Measurements from ENCODE around the gene PGC. TPM values are rescaled to one million over a fixed set of nuclear protein-coding genes. Genes with fewer than 3 reads are reported as not detected.

PGC gene
- total and polyA plus RNA-seq, 9 of the 15 experiments (the other 6 are each of a cell fraction or from before 2014, with no cell fraction given): 0.17 to 0.40 TPM; not detected in 7

GRCh38 chr6:41690541-41691330 is 56.5 kb downstream of the PGC start:
- DNase-seq (ENCODE audit: extremely low read depth in 1 of 4, low spot score in 3 of 4) (no peak), ATAC-seq (no peak), FAIRE-seq (no peak)
- H3K36me3 ChIP-seq (ENCODE audit: control insufficient read depth, insufficient read depth, low read length): no peaks in the 10 kb centered on the region
- peaks cover 5 to 34% of the 10 kb centered on the region in 2 experiments; a peak in 2 of 5 replicates for H3K27me3 ChIP-seq (ENCODE audit: control insufficient read depth in 2 of 2, insufficient read depth in 2 of 2, low read length in 2 of 2)
- H3K4me3 ChIP-seq: no peak overlapping the region
- peaks cover 0 to 4% of the 10 kb centered on the region in 2 experiments; a peak in 1 of 5 replicates for H3K4me1 ChIP-seq (replicated peaks in 1 of 2; ENCODE audit: control insufficient read depth in 2 of 2, insufficient read depth in 2 of 2, low read length in 2 of 2)
- CTCF ChIA-PET (ENCODE audit: low intra/inter-chr PET ratio): no interaction called here
- no peak overlapping the region for H3K4me2 ChIP-seq (ENCODE audit: insufficient read depth, low read length)
- TF ChIP-seq MAFF (IDR thresholded peaks at IDR 0.05; ENCODE audit: low read length): no peak
- no peak for TF ChIP-seq RUNX1 (IDR thresholded peaks at IDR 0.05; ENCODE audit: low read depth)
- no peak for TF ChIP-seq XRCC3 (IDR thresholded peaks at IDR 0.05)
- no peak for TF ChIP-seq BCOR (IDR thresholded peaks at IDR 0.05)
- H2AFZ ChIP-seq (ENCODE audit: low read depth, low read length): no peak overlapping the region
- in situ Hi-C loops (cut with MboI): no loop called here
- no peak overlapping the region for H3K27ac ChIP-seq (ENCODE audit: extremely low read depth, low read depth, low read length)
- no peaks in the 10 kb centered on the region for H3K79me2 ChIP-seq (ENCODE audit: control insufficient read depth, insufficient read depth, low read length)
- POLR2A ChIA-PET: interaction anchor here (0.8 to 1.6 kb wide), 3 partner anchors 12 to 37 kb away, joined by 3 to 6 read pairs (median 3); no protein-coding TSS in a partner anchor
- no peaks in the 10 kb centered on the region for H3K9me1 ChIP-seq (ENCODE audit: control insufficient read depth, insufficient read depth, low read length)
- H4K20me1 ChIP-seq (replicated peaks; ENCODE audit: control insufficient read depth, insufficient read depth, low read length): peaks cover 4% of the 10 kb centered on the region; the same call in 1 of the 2 replicates
- intact Hi-C loops (cut with micrococcal nuclease): no loop called here
- peak overlapping the region in 1 of 2 experiments; percentile 12; a peak in 2 of 4 replicates for H3K9ac ChIP-seq (ENCODE audit: insufficient read depth in 1 of 2, low read depth in 2 of 2, low read length in 2 of 2)
- H3K9me3 ChIP-seq (replicated peaks; ENCODE audit: control insufficient read depth, insufficient read depth, low read depth, low read length): no peaks in the 10 kb centered on the region
- BruUV-seq (replicated peaks): no TSS peak
- whole genome bisulfite sequencing (ENCODE audit: insufficient coverage, low coverage, missing lambda C conversion rate): 21% methylated on average over 24 of the region's 25 CpGs
